Calu3 (cell line): Measurements from ENCODE around the gene MRPL57. TPM values are rescaled to one million over a fixed set of nuclear protein-coding genes. Genes with fewer than 3 reads are reported as not detected.
A peak's percentile ranks its signal among the peaks of the same experiment; 100 is the strongest.
"Not testable (repeated sequence)": the region's sequence is repeated elsewhere in the genome, so short reads cannot be mapped to it uniquely, and the experiment has no call there.

Source experiments
- BruUV-seq: library from RNA; stranded (reverse); fragments of 400-500 nt; replicated peaks from 2 replicates; lab custom pipeline; 2021; lab: Mats Ljungman, UMichigan
- CTCF ChIA-PET: fragments of 300-600 bp; sonication (Branson Sonifier 250); formaldehyde crosslinking; loops from one replicate; lab custom pipeline; 2022; ENCODE audit warnings: antibody characterized with exemption; lab: Charles Lee
- DNase-seq: peaks from one replicate; pipeline ENCODE4 v3.0.0; 2022
- H3K27ac Mint-ChIP-seq: one replicate; pipeline ENCODE4 v1.8.0; 2022; ENCODE audit warnings: mixed read lengths; ENCODE audit not compliant: unreplicated experiment
- H3K27me3 Mint-ChIP-seq: one replicate; pipeline ENCODE4 v1.8.0; 2022; ENCODE audit warnings: mixed read lengths; ENCODE audit not compliant: unreplicated experiment
- H3K36me3 Mint-ChIP-seq: one replicate; pipeline ENCODE4 v1.8.0; 2022; ENCODE audit warnings: mild to moderate bottlenecking, moderate library complexity, mixed read lengths; ENCODE audit not compliant: insufficient read depth, unreplicated experiment
- H3K4me1 Mint-ChIP-seq: one replicate; pipeline ENCODE4 v1.8.0; 2022; ENCODE audit warnings: mild to moderate bottlenecking, low read depth, mixed read lengths; ENCODE audit not compliant: unreplicated experiment
- H3K4me3 Mint-ChIP-seq: one replicate; pipeline ENCODE4 v1.8.0; 2022; ENCODE audit warnings: mild to moderate bottlenecking, low read depth, moderate library complexity, mixed read lengths; ENCODE audit not compliant: unreplicated experiment
- H3K9me3 Mint-ChIP-seq: one replicate; pipeline ENCODE4 v1.8.0; 2022; ENCODE audit warnings: low read depth, mixed read lengths; ENCODE audit not compliant: unreplicated experiment
- intact Hi-C: fragments of 100-400 bp; cut with micrococcal nuclease; formaldehyde crosslinking; loops from one replicate; pipeline ENCODE4 v1.10.0; 2022; ENCODE audit not compliant: unreplicated experiment
- total RNA-seq: library from RNA; stranded (reverse); gene quantifications from 2 replicates; pipeline ENCODE4 v1.2.3, GENCODE V29; 2022
- TF ChIP-seq, protein P1 (sequence below): fragments of 200-600 bp; IDR thresholded peaks from one replicate; pipeline ENCODE4 v1.8.0; 2022; ENCODE audit warnings: antibody characterized with exemption; ENCODE audit not compliant: unreplicated experiment

MRPL57 gene
- total RNA-seq, 1 experiment from 2014 or later: 15.2 TPM

DNA sequence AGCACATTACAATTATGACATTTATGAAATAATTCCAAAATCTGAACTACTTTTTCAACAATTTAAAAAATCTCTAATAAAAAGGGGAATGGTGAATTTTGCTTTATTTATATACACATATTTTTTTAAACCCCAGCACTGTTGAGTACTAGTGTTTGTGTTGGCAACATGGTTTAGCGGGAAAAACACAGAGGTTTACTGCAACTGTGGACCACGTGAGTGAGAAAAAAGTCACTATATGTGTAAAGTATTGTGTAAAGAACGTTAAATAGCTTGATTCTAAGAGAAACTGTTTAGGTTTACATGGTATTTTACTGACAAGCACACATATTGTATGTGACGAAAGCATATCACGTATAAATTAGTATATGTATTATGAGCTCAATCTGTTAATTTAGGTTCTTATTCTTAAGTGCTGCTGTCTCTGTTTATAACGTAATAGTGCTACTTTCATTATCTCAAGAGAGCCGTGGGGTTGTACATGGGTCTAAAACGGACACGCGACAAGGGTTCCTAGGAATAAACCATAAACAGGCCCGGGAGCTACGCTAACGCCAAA lies 723 bp upstream of the MRPL57 start:
- Mint-ChIP-seq H3K9me3 (no peaks in the 10 kb centered on the region), H3K4me3 (peak overlapping the region; percentile 98), H3K4me1 (no peaks in the 10 kb centered on the region), H3K27me3 (no peaks in the 10 kb centered on the region), H3K36me3 (peaks cover 26% of the 10 kb centered on the region), H3K27ac (peak overlapping the region; percentile 81)
- TSS peak; percentile 69 for BruUV-seq
- CTCF ChIA-PET: no interaction called here
- no peak for DNase-seq
- TF ChIP-seq, protein P1, sequence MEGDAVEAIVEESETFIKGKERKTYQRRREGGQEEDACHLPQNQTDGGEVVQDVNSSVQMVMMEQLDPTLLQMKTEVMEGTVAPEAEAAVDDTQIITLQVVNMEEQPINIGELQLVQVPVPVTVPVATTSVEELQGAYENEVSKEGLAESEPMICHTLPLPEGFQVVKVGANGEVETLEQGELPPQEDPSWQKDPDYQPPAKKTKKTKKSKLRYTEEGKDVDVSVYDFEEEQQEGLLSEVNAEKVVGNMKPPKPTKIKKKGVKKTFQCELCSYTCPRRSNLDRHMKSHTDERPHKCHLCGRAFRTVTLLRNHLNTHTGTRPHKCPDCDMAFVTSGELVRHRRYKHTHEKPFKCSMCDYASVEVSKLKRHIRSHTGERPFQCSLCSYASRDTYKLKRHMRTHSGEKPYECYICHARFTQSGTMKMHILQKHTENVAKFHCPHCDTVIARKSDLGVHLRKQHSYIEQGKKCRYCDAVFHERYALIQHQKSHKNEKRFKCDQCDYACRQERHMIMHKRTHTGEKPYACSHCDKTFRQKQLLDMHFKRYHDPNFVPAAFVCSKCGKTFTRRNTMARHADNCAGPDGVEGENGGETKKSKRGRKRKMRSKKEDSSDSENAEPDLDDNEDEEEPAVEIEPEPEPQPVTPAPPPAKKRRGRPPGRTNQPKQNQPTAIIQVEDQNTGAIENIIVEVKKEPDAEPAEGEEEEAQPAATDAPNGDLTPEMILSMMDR: no peak
- intact Hi-C loops: loop anchor here (5.0 kb wide), 1 partner anchor 302 kb away; no protein-coding TSS in a partner anchor

DNA sequence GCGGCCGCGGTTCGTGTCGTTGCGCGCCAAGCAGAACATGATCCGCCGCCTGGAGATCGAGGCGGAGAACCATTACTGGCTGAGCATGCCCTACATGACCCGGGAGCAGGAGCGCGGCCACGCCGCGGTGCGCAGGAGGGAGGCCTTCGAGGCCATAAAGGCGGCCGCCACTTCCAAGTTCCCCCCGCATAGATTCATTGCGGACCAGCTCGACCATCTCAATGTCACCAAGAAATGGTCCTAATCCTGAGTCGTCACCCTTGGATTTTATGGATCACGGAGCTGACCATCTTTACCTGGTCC lies 475 bp downstream of the MRPL57 start:
- H3K4me3 Mint-ChIP-seq: peak overlapping the region; percentile 98
- TF ChIP-seq, protein P1: no peak
- H3K9me3 Mint-ChIP-seq: no peaks in the 10 kb centered on the region
- BruUV-seq: TSS peak; percentile 90
- intact Hi-C loops: loop anchor here (5.0 kb wide), 1 partner anchor 300 kb away; no protein-coding TSS in a partner anchor
- CTCF ChIA-PET: no interaction called here
- peak overlapping the region; percentile 81 for H3K27ac Mint-ChIP-seq
- H3K36me3 Mint-ChIP-seq: peaks cover 26% of the 10 kb centered on the region
- no peaks in the 10 kb centered on the region for H3K27me3 Mint-ChIP-seq
- H3K4me1 Mint-ChIP-seq: no peaks in the 10 kb centered on the region
- no peak for DNase-seq

DNA sequence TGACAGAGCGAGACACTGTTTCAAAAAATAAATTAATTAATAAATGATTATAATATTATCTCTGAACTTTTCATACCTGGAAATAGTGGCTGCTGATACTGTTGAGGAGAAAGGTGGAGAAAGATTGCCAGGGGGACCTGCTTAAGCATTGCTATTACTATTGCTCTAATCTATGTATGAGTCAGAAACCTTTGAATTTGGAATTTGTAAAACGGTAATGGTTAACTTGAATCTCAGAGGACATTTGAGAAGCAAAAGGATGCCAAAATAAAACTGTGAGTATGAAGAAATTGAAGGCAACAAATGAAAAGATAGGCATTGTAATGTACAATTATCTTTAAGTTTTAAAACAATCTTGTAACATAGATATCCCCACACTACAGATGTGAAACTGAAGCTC lies 5.2 kb downstream of the MRPL57 start:
- Mint-ChIP-seq H3K4me1 (no peaks in the 10 kb centered on the region), H3K36me3 (peaks cover 16% of the 10 kb centered on the region), H3K4me3 (no peak overlapping the region), H3K27ac (no peak overlapping the region), H3K9me3 (no peaks in the 10 kb centered on the region), H3K27me3 (no peaks in the 10 kb centered on the region)
- CTCF ChIA-PET: no interaction called here
- no peak for DNase-seq
- BruUV-seq: no TSS peak
- intact Hi-C loops: loop anchor here (2.0 kb wide), 1 partner anchor 239 kb away; no protein-coding TSS in a partner anchor
- TF ChIP-seq, protein P1: no peak

DNA sequence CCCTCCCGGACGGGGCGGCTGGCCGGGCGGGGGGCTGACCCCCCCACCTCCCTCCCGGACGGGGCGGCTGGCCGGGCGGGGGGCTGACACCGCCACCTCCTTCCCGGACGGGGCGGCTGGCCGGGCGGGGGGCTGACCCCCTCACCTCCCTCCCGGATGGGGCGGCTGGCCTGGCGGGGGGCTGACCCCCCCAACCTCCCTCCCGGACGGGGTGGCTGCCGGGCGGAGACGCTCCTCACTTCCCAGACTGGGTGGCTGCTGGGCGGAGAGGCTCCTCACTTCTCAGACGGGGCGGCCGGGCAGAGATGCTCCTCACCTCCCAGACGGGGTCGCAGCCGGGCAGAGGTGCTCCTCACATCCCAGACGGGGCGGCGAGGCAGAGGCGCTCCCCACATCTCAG lies 10.0 kb downstream of the MRPL57 start:
- H3K27me3 Mint-ChIP-seq, H3K36me3 Mint-ChIP-seq, H3K4me1 Mint-ChIP-seq, H3K4me3 Mint-ChIP-seq, H3K27ac Mint-ChIP-seq, BruUV-seq, DNase-seq, CTCF ChIA-PET, H3K9me3 Mint-ChIP-seq, intact Hi-C loops: not testable (repeated sequence)

DNA sequence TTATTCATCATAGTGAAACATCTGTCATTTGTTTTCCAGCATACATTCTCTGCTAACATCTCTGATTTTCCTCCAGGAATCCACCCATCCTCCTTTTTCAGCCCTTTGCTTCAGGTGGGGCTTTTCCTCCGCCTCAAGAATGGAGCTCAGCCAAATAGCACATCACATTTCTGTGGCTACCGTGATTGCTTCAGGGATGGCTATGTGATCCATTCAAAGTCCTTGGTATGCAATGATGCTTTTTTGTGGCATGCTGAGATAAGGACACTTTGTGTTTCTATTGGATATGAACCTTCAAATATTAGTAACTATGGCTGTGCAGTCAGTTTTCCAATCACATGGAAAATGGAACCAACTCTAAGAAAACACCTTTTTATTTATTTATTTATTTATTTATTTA lies 18.3 kb downstream of the MRPL57 start:
- H3K27me3 Mint-ChIP-seq, H3K9me3 Mint-ChIP-seq, H3K4me1 Mint-ChIP-seq, H3K27ac Mint-ChIP-seq, CTCF ChIA-PET, H3K4me3 Mint-ChIP-seq, H3K36me3 Mint-ChIP-seq, BruUV-seq, DNase-seq, intact Hi-C loops: not testable (repeated sequence)

DNA sequence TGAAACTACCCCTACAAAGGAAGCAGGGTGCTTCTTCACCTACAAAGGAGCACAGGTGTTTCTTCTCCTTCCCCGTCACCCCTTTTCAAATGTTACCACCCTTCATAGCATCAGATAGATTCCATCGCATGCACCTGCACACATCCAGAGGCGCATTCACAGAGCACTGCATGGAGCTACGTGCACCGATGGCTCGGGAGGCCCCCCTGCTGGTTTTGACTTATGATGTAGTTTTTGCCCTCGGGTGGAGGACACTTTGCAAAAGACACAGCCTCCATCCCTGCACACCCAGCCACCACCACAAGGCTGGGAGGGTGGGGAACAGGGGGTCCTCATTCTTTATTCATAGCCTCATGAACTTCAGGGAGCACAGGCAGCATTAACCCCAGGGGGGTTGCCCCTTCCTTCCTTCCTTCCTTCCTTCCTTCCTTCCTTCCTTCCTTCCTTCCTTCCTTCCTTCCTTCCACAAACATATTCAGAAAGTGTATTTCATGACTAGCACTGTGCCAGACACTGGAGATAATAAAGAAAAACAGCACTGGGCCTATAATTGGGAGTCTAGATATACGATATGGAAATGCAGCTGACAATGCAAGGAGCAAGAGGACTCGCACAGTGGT lies 21.3 kb downstream of the MRPL57 start:
- BruUV-seq, CTCF ChIA-PET, DNase-seq, H3K9me3 Mint-ChIP-seq, H3K4me1 Mint-ChIP-seq, intact Hi-C loops, H3K36me3 Mint-ChIP-seq, H3K27ac Mint-ChIP-seq, H3K4me3 Mint-ChIP-seq: not testable (repeated sequence)
- peaks cover 18% of the 10 kb centered on the region for H3K27me3 Mint-ChIP-seq

DNA sequence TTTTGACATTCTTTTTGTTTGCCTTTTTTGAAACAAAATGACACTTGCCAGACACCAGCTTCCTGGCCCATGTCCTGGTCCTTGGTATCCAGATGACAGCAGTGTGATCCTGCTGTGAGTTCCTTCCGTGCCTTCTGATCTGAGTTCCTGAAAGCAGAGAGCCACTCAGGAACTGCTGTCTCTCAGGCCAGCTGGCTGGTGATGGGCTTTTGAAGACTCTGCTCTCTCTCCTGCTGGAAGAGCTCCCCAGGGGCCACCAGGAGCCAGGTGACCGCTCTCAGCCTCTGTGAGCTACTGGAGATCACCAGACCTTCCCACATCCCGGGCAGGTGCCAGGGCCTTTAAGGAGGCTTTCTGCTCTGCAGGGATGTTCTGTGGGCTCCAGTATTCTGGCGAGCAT lies 21.9 kb downstream of the MRPL57 start:
- intact Hi-C loops: not testable (repeated sequence)

More for the DNA sequence above, 21.9 kb downstream of the MRPL57 start:
- H3K27ac Mint-ChIP-seq, BruUV-seq, CTCF ChIA-PET, H3K4me1 Mint-ChIP-seq, DNase-seq, H3K36me3 Mint-ChIP-seq, H3K4me3 Mint-ChIP-seq, H3K9me3 Mint-ChIP-seq: not testable (repeated sequence)
- H3K27me3 Mint-ChIP-seq: peaks cover 25% of the 10 kb centered on the region
